ENCODE measurements around the gene ORAI3.

DNA sequence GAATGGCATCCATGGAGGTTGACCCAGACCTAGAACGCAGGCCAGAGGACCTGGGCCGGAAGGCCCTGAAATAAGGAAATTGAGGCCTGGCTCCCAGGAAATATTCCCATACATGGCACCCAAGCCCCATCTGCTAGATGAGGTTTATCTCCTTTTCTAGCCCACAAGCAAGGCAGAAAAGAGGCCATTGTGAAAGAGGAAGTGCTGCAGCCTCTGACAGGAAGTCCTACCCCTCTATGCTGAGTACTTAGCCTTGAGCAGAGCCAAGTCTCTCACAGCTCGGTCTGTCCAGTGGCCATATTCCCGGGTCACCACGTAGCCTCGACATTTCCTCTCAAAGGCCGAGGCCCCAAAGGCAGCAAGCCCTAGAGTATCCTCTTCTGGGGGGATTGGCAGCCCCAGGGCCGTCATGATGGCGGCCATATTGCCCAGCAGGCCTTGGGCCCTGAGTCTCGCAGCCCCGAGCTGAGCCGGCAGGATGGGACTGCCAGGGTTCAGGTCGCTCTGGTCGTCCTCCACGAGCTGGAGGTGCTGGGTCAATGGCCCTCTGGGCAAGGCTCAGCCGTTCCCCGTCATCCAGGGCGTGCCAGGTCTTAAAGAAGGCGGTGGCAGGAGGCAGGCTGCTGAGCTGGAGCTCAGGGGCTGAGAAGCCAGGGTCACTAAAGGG lies 44.6 kb upstream of the ORAI3 start:
- no peak for TF ChIP-seq TAF1 (IDR thresholded peaks at IDR 0.05; ENCODE audit: borderline replicate concordance, insufficient read depth, low read length)
- TF ChIP-seq, protein P1, sequence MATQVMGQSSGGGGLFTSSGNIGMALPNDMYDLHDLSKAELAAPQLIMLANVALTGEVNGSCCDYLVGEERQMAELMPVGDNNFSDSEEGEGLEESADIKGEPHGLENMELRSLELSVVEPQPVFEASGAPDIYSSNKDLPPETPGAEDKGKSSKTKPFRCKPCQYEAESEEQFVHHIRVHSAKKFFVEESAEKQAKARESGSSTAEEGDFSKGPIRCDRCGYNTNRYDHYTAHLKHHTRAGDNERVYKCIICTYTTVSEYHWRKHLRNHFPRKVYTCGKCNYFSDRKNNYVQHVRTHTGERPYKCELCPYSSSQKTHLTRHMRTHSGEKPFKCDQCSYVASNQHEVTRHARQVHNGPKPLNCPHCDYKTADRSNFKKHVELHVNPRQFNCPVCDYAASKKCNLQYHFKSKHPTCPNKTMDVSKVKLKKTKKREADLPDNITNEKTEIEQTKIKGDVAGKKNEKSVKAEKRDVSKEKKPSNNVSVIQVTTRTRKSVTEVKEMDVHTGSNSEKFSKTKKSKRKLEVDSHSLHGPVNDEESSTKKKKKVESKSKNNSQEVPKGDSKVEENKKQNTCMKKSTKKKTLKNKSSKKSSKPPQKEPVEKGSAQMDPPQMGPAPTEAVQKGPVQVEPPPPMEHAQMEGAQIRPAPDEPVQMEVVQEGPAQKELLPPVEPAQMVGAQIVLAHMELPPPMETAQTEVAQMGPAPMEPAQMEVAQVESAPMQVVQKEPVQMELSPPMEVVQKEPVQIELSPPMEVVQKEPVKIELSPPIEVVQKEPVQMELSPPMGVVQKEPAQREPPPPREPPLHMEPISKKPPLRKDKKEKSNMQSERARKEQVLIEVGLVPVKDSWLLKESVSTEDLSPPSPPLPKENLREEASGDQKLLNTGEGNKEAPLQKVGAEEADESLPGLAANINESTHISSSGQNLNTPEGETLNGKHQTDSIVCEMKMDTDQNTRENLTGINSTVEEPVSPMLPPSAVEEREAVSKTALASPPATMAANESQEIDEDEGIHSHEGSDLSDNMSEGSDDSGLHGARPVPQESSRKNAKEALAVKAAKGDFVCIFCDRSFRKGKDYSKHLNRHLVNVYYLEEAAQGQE (IDR thresholded peaks at IDR 0.05; ENCODE audit: insufficient read depth in 1 of 2, low read depth in 2 of 2, low read length in 2 of 2), result no peak

Data from PFSK-1 (cell line).